HEK293 (cell line): Measurements from ENCODE around the gene CADPS.

ENCODE experiments used
- CTCF ChIA-PET: fragments of 350-600 bp; formaldehyde crosslinking; extraction: SDS; loops from one replicate; lab custom pipeline; 2021; ENCODE audit warnings: antibody characterized with exemption; lab: Yijun Ruan, JAX
- POLR2A ChIA-PET: fragments of 300-600 bp; formaldehyde crosslinking; extraction: SDS; loops from one replicate; lab custom pipeline; 2020; ENCODE audit warnings: antibody characterized with exemption, inconsistent platforms; lab: Yijun Ruan, JAX
- H3K27ac ChIP-seq: fragments of 200-500 bp; sonication (Bioruptor generic); 2 replicates; pipeline ENCODE4 v1.5.1; 2014; ENCODE audit warnings: low read depth, low read length, control low read depth, inconsistent platforms; ENCODE audit errors: extremely low read depth
- H3K36me3 ChIP-seq, 2 experiments: fragments of 200-500 bp in 1 of 2; sonication (Bioruptor generic) in 1 of 2; 1 replicate in 1 of 2; 2 replicates in 1 of 2; pipeline ENCODE4 v1.5.1; 2014 to 2017; ENCODE audit warnings: inconsistent platforms in 2 of 2, low read length in 2 of 2; ENCODE audit not compliant: control insufficient read depth in 2 of 2, insufficient read depth in 1 of 2
- H3K4me1 ChIP-seq: fragments of 200-500 bp; sonication (Bioruptor generic); 2 replicates; pipeline ENCODE4 v1.5.1; 2014; ENCODE audit warnings: mild to moderate bottlenecking, low read length, inconsistent platforms; ENCODE audit not compliant: control insufficient read depth, insufficient read depth
- H3K4me3 ChIP-seq: 2 replicates; pipeline ENCODE4 v1.5.1; 2011; ENCODE audit warnings: low read depth, mild to moderate bottlenecking, control low read depth, low read length, moderate library complexity
- H3K9me3 ChIP-seq: fragments of 200-500 bp; sonication (Bioruptor generic); 2 replicates; pipeline ENCODE4 v1.5.1; 2014; ENCODE audit warnings: low read depth, low read length, inconsistent platforms; ENCODE audit not compliant: control insufficient read depth, insufficient read depth
- BCL11B ChIP-seq: fragments of 450-650 bp; formaldehyde crosslinking; IDR thresholded peaks from 2 replicates; pipeline ENCODE4 v1.5.1; 2016; ENCODE audit warnings: low read depth, missing biosample characterization, missing genetic modification characterization
- HOXA7 ChIP-seq: sonication (generic); formaldehyde crosslinking; IDR thresholded peaks from 2 replicates; pipeline ENCODE4 v1.8.1; 2022; ENCODE audit warnings: missing genetic modification reagents, borderline replicate concordance
- SP3 ChIP-seq: fragments of 450-650 bp; formaldehyde crosslinking; IDR thresholded peaks from 2 replicates; pipeline ENCODE4 v1.5.1; 2016; ENCODE audit warnings: missing biosample characterization, missing genetic modification characterization
- SP7 ChIP-seq: fragments of 450-650 bp; formaldehyde crosslinking; IDR thresholded peaks from 2 replicates; pipeline ENCODE4 v1.5.1; 2016; ENCODE audit warnings: missing biosample characterization, missing genetic modification characterization
- WT1 ChIP-seq: fragments of 450-650 bp; formaldehyde crosslinking; IDR thresholded peaks from 2 replicates; pipeline ENCODE4 v1.5.1; 2016; ENCODE audit warnings: missing biosample characterization, missing genetic modification characterization
- ZBTB20 ChIP-seq: fragments of 450-650 bp; formaldehyde crosslinking; IDR thresholded peaks from 2 replicates; pipeline ENCODE4 v1.5.1; 2016; ENCODE audit warnings: missing biosample characterization, missing genetic modification characterization
- ZBTB8A ChIP-seq: fragments of 450-650 bp; formaldehyde crosslinking; IDR thresholded peaks from 2 replicates; pipeline ENCODE4 v1.5.1; 2016; ENCODE audit warnings: missing biosample characterization, missing genetic modification characterization
- ZIC2 ChIP-seq: fragments of 450-650 bp; formaldehyde crosslinking; IDR thresholded peaks from 2 replicates; pipeline ENCODE4 v1.5.1; 2016; ENCODE audit warnings: missing biosample characterization, missing genetic modification characterization
- ZNF114 ChIP-seq: fragments of 450-650 bp; formaldehyde crosslinking; IDR thresholded peaks from 2 replicates; pipeline ENCODE4 v1.5.0; 2017; ENCODE audit warnings: missing biosample characterization, missing genetic modification characterization
- ZNF2 ChIP-seq: fragments of 450-650 bp; formaldehyde crosslinking; IDR thresholded peaks from 2 replicates; pipeline ENCODE4 v1.5.1; 2016; ENCODE audit warnings: missing biosample characterization, missing genetic modification characterization
- ZNF211 ChIP-seq: fragments of 450-650 bp; formaldehyde crosslinking; IDR thresholded peaks from 2 replicates; pipeline ENCODE4 v1.5.1; 2016; ENCODE audit warnings: low read depth, missing biosample characterization, missing genetic modification characterization
- ZNF223 ChIP-seq: fragments of 450-650 bp; formaldehyde crosslinking; IDR thresholded peaks from 2 replicates; pipeline ENCODE4 v1.5.1; 2016; ENCODE audit warnings: missing biosample characterization, missing genetic modification characterization
- ZNF248 ChIP-seq: fragments of 450-650 bp; formaldehyde crosslinking; IDR thresholded peaks from 2 replicates; pipeline ENCODE4 v1.5.1; 2017; ENCODE audit warnings: missing biosample characterization, missing genetic modification characterization
- ZNF341 ChIP-seq: fragments of 450-650 bp; formaldehyde crosslinking; IDR thresholded peaks from 2 replicates; pipeline ENCODE4; 2016; ENCODE audit warnings: low read depth, missing biosample characterization, missing genetic modification characterization
- ZNF354C ChIP-seq: fragments of 450-650 bp; formaldehyde crosslinking; IDR thresholded peaks from 2 replicates; pipeline ENCODE4 v1.5.1; 2016; ENCODE audit warnings: missing biosample characterization, missing genetic modification characterization, low read depth, borderline replicate concordance
- ZNF501 ChIP-seq: fragments of 450-650 bp; formaldehyde crosslinking; IDR thresholded peaks from 2 replicates; pipeline ENCODE4 v1.5.1; 2016; ENCODE audit warnings: missing biosample characterization, missing genetic modification characterization
- ZNF560 ChIP-seq: fragments of 450-650 bp; formaldehyde crosslinking; IDR thresholded peaks from 2 replicates; pipeline ENCODE4 v1.5.1; 2017; ENCODE audit warnings: missing biosample characterization, missing genetic modification characterization, borderline replicate concordance
- ZNF596 ChIP-seq: fragments of 450-650 bp; IDR thresholded peaks from 2 replicates; pipeline ENCODE4 v1.5.0; 2018; ENCODE audit warnings: missing biosample characterization, mild to moderate bottlenecking, missing genetic modification characterization, moderate library complexity
- ZNF629 ChIP-seq: fragments of 450-650 bp; formaldehyde crosslinking; IDR thresholded peaks from 2 replicates; pipeline ENCODE4 v1.5.1; 2017; ENCODE audit warnings: missing biosample characterization, missing genetic modification characterization
- ZNF654 ChIP-seq: fragments of 450-650 bp; formaldehyde crosslinking; IDR thresholded peaks from 2 replicates; pipeline ENCODE4 v1.5.1; 2016; ENCODE audit warnings: low read depth, missing biosample characterization, missing genetic modification characterization
- ZNF785 ChIP-seq: fragments of 450-650 bp; formaldehyde crosslinking; IDR thresholded peaks from 2 replicates; pipeline ENCODE4 v1.5.1; 2016; ENCODE audit warnings: missing biosample characterization, missing genetic modification characterization
- TF ChIP-seq, protein P1 (sequence below): fragments of 450-650 bp; formaldehyde crosslinking; IDR thresholded peaks from 2 replicates; pipeline ENCODE4 v1.5.1; 2016; ENCODE audit warnings: missing biosample characterization, missing genetic modification characterization
- TF ChIP-seq, protein P2 (sequence below): fragments of 450-650 bp; IDR thresholded peaks from 2 replicates; pipeline ENCODE4 v1.5.1; 2018; ENCODE audit warnings: missing biosample characterization, missing genetic modification characterization
- TF ChIP-seq, protein P3 (sequence below): fragments of 450-650 bp; formaldehyde crosslinking; IDR thresholded peaks from 2 replicates; pipeline ENCODE4 v1.5.1; 2017; ENCODE audit warnings: missing biosample characterization, missing genetic modification characterization
- TF ChIP-seq, protein P4 (sequence below): fragments of 450-650 bp; formaldehyde crosslinking; optimal IDR thresholded peaks from 2 replicates; pipeline ENCODE3; 2016; ENCODE audit warnings: missing biosample characterization, mild to moderate bottlenecking, missing genetic modification characterization
- TF ChIP-seq, protein P5 (sequence below): fragments of 450-650 bp; formaldehyde crosslinking; IDR thresholded peaks from 2 replicates; pipeline ENCODE4 v1.5.1; 2016; ENCODE audit warnings: missing biosample characterization, missing genetic modification characterization
- TF ChIP-seq, protein P6 (sequence below): fragments of 450-650 bp; formaldehyde crosslinking; IDR thresholded peaks from 2 replicates; pipeline ENCODE4 v1.5.1; 2016; ENCODE audit warnings: missing biosample characterization, missing genetic modification characterization

CADPS gene

DNA sequence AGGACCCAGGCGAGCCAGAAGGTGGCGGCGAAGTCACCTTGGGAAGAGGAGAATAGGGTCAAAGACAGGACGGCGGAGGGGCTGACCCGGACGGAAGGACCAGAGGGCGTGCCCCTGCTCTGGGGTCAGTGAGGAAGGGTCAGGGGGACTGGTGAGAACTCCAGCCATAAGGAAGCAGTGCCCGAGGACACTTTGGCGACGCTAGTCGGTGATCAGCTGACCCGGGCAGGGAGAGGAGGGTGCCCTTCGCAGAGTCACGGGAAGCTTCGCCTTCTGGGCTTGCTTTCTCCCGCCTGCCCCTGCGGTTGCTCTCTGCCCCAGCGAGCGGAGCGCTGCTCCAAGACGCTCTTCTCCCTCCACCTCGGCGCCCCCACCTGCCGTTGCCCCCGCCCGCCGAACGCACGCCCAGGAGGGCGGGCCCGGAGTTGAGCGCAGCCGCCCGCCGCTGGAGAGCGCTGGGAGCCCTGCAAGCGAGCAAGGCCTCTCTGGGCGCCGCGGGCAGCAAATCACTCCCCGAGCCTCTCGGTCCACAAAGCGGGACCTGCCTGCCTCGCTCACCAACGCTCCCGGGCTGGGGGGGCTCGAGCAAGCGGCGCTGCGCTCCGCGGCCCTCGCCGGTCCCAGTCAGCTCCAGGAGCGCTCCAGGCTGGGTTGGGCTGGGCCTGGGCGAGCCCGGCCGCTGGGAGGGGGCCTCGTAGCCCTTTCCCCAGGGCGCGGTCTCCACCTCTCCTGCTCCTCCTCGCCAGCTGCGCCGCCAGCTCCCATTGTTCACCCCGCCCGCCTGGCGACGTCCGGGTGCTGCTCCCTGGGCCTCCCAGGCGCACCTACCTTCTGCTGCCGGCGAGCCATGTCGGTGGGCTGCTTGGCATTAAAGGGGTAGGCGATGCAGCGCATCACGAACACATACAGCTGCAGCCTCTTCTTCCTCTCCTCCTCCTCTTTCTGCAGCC lies 1.2 kb downstream of the CADPS start (continued):
- TF ChIP-seq, protein P1, sequence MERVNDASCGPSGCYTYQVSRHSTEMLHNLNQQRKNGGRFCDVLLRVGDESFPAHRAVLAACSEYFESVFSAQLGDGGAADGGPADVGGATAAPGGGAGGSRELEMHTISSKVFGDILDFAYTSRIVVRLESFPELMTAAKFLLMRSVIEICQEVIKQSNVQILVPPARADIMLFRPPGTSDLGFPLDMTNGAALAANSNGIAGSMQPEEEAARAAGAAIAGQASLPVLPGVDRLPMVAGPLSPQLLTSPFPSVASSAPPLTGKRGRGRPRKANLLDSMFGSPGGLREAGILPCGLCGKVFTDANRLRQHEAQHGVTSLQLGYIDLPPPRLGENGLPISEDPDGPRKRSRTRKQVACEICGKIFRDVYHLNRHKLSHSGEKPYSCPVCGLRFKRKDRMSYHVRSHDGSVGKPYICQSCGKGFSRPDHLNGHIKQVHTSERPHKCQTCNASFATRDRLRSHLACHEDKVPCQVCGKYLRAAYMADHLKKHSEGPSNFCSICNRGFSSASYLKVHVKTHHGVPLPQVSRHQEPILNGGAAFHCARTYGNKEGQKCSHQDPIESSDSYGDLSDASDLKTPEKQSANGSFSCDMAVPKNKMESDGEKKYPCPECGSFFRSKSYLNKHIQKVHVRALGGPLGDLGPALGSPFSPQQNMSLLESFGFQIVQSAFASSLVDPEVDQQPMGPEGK (tag by site-specific recombination): no peak
- TF ChIP-seq ZIC2 (tag by site-specific recombination) (peak; percentile 15; the same call in 1 of the 2 replicates), SP7 (tag by site-specific recombination) (0 out of 2 replicates have a peak, but pooled peaks have one; percentile 11), ZNF211 (tag by site-specific recombination) (no peak), ZNF341 (tag by site-specific recombination) (peak; percentile 56; the same call in 1 of the 2 replicates), SP3 (peak; percentile 62), ZBTB8A (tag by site-specific recombination) (peak; percentile 60), ZNF560 (tag by site-specific recombination) (no peak)
- TF ChIP-seq, protein P2, sequence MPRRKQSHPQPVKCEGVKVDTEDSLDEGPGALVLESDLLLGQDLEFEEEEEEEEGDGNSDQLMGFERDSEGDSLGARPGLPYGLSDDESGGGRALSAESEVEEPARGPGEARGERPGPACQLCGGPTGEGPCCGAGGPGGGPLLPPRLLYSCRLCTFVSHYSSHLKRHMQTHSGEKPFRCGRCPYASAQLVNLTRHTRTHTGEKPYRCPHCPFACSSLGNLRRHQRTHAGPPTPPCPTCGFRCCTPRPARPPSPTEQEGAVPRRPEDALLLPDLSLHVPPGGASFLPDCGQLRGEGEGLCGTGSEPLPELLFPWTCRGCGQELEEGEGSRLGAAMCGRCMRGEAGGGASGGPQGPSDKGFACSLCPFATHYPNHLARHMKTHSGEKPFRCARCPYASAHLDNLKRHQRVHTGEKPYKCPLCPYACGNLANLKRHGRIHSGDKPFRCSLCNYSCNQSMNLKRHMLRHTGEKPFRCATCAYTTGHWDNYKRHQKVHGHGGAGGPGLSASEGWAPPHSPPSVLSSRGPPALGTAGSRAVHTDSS (tag by site-specific recombination): no peak
- TF ChIP-seq, protein P3, sequence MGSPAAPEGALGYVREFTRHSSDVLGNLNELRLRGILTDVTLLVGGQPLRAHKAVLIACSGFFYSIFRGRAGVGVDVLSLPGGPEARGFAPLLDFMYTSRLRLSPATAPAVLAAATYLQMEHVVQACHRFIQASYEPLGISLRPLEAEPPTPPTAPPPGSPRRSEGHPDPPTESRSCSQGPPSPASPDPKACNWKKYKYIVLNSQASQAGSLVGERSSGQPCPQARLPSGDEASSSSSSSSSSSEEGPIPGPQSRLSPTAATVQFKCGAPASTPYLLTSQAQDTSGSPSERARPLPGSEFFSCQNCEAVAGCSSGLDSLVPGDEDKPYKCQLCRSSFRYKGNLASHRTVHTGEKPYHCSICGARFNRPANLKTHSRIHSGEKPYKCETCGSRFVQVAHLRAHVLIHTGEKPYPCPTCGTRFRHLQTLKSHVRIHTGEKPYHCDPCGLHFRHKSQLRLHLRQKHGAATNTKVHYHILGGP (tag by site-specific recombination): no peak
- TF ChIP-seq, protein P4, sequence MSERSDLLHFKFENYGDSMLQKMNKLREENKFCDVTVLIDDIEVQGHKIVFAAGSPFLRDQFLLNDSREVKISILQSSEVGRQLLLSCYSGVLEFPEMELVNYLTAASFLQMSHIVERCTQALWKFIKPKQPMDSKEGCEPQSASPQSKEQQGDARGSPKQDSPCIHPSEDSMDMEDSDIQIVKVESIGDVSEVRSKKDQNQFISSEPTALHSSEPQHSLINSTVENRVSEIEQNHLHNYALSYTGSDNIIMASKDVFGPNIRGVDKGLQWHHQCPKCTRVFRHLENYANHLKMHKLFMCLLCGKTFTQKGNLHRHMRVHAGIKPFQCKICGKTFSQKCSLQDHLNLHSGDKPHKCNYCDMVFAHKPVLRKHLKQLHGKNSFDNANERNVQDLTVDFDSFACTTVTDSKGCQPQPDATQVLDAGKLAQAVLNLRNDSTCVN (tag by site-specific recombination): peak; percentile 37
- TF ChIP-seq, all 188 proteins: peak for 17

DNA sequence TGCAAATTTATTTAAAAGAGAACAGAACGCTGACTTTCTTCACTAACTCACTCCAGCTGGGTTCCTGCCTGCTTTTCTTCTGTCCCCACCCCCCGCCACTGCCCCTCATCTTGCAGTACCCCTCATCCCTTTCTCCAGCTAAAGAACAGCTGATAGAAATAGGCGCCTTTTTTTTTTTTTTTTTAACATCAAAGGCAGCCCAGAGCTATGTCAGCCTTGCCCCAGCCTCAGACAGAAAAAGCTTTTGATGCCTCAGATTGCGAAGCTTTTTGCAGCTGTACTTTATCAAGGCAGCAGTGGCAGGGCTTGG lies 1.8 kb downstream of the CADPS start:
- CTCF ChIA-PET: interaction anchor here (0.7 to 1.5 kb wide), 5 partner anchors 37 to 329 kb away, joined by 3 to 6 read pairs (median 5); no protein-coding TSS in a partner anchor
- Histone ChIP-seq H3K27ac (no peak overlapping the region), H3K4me1 (no peaks in the 10 kb centered on the region), H3K9me3 (no peaks in the 10 kb centered on the region), H3K36me3 (no peaks in the 10 kb centered on the region), H3K4me3 (no peak overlapping the region)
- POLR2A ChIA-PET: no interaction called here
- no peak for TF ChIP-seq ZNF114
- TF ChIP-seq, protein P5, sequence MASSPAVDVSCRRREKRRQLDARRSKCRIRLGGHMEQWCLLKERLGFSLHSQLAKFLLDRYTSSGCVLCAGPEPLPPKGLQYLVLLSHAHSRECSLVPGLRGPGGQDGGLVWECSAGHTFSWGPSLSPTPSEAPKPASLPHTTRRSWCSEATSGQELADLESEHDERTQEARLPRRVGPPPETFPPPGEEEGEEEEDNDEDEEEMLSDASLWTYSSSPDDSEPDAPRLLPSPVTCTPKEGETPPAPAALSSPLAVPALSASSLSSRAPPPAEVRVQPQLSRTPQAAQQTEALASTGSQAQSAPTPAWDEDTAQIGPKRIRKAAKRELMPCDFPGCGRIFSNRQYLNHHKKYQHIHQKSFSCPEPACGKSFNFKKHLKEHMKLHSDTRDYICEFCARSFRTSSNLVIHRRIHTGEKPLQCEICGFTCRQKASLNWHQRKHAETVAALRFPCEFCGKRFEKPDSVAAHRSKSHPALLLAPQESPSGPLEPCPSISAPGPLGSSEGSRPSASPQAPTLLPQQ (tag by site-specific recombination): no peak
- TF ChIP-seq ZNF2 (tag by site-specific recombination): no peak
- no peak for TF ChIP-seq ZNF354C (tag by site-specific recombination)
- no peak for TF ChIP-seq ZNF501 (tag by site-specific recombination)
- no peak for TF ChIP-seq ZNF629 (tag by site-specific recombination)
- no peak for TF ChIP-seq WT1 (tag by site-specific recombination)
- TF ChIP-seq, protein P6, sequence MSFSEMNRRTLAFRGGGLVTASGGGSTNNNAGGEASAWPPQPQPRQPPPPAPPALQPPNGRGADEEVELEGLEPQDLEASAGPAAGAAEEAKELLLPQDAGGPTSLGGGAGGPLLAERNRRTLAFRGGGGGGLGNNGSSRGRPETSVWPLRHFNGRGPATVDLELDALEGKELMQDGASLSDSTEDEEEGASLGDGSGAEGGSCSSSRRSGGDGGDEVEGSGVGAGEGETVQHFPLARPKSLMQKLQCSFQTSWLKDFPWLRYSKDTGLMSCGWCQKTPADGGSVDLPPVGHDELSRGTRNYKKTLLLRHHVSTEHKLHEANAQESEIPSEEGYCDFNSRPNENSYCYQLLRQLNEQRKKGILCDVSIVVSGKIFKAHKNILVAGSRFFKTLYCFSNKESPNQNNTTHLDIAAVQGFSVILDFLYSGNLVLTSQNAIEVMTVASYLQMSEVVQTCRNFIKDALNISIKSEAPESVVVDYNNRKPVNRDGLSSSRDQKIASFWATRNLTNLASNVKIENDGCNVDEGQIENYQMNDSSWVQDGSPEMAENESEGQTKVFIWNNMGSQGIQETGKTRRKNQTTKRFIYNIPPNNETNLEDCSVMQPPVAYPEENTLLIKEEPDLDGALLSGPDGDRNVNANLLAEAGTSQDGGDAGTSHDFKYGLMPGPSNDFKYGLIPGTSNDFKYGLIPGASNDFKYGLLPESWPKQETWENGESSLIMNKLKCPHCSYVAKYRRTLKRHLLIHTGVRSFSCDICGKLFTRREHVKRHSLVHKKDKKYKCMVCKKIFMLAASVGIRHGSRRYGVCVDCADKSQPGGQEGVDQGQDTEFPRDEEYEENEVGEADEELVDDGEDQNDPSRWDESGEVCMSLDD: no peak
- no peak for TF ChIP-seq BCL11B (tag by site-specific recombination)
- TF ChIP-seq ZNF223: no peak
- no peak for TF ChIP-seq HOXA7 (CRISPR knock-in tag)
- TF ChIP-seq ZNF654 (tag by site-specific recombination): no peak
- TF ChIP-seq ZNF596 (tag by site-specific recombination): no peak
- no peak for TF ChIP-seq ZNF248 (tag by site-specific recombination)
- TF ChIP-seq ZBTB20: no peak
- no peak for TF ChIP-seq ZNF785 (tag by site-specific recombination)
